HCT116 (cell line): ENCODE measurements around the gene NTNG1. TPM values are rescaled to one million over a fixed set of nuclear protein-coding genes. Genes with fewer than 3 reads are reported as not detected.

Source experiments
- ATAC-seq: fragments of 200-7000 bp; cut with Tn5 transposase; 2 replicates; pipeline ENCODE4 v1.9.1; 2020; ENCODE audit warnings: mild to moderate bottlenecking, moderate library complexity
- BruUV-seq: library from RNA; stranded (reverse); fragments of 400-500 nt; replicated peaks from 2 replicates; lab custom pipeline; 2021; lab: Mats Ljungman, UMichigan
- CTCF ChIA-PET: fragments of 300-600 bp; sonication (Branson Sonifier 250); formaldehyde crosslinking; loops from one replicate; lab custom pipeline; 2021; ENCODE audit warnings: antibody characterized with exemption; lab: Charles Lee
- POLR2A ChIA-PET: fragments of 300-600, 350-600 bp; sonication (Branson Sonifier 250); formaldehyde crosslinking; loops from one replicate; lab custom pipeline; 2021; ENCODE audit warnings: antibody characterized with exemption; lab: Charles Lee
- RAD21 ChIA-PET, 2 experiments: fragments of 300-600 bp; sonication (Branson Sonifier 250); formaldehyde crosslinking; loops; one replicate each; lab custom pipeline; 2023; ENCODE audit warnings: low total read pairs in 2 of 2; ENCODE audit not compliant: uncharacterized antibody in 2 of 2, unreplicated experiment in 2 of 2, low non-redundant PET in 1 of 2; lab: Charles Lee
- DNase-seq: peaks from one replicate; pipeline ENCODE4 v3.0.0-alpha.2; 2010; ENCODE audit warnings: low read depth, low spot score
- H2AFZ ChIP-seq: fragments of 200-600 bp; shearing (Covaris generic), sonication (generic); 2 replicates; pipeline ENCODE4 v1.6.1; 2017; ENCODE audit warnings: low read depth, mixed run types, mixed read lengths, antibody characterized with exemption, low read length; ENCODE audit not compliant: poor library complexity, severe bottlenecking
- H3K27ac ChIP-seq: 2 replicates; pipeline ENCODE4 v1.5.1; 2012; ENCODE audit warnings: low read depth, low read length
- H3K27me3 ChIP-seq: fragments of 200-600 bp; sonication (generic); 2 replicates; pipeline ENCODE4 v1.6.1; 2016; ENCODE audit warnings: mixed run types, low read length, mixed read lengths; ENCODE audit not compliant: insufficient read depth
- H3K36me3 ChIP-seq, 2 experiments: fragments of 200-500 bp in 1 of 2; fragments of 200-600 bp in 1 of 2; sonication (Bioruptor generic) in 1 of 2; sonication (generic) in 1 of 2; 2 replicates each; pipeline versions ENCODE4 v1.5.1 to v1.6.1; 2014 to 2016; ENCODE audit warnings: low read length in 2 of 2, inconsistent platforms in 1 of 2, mixed read lengths in 1 of 2, mixed run types in 1 of 2; ENCODE audit not compliant: insufficient read depth in 2 of 2, control insufficient read depth in 1 of 2
- H3K4me1 ChIP-seq, 2 experiments: fragments of 200-600 bp in 1 of 2; sonication (generic) in 1 of 2; 2 replicates each; pipeline versions ENCODE4 v1.5.1 to v1.6.1; 2012 to 2017; ENCODE audit warnings: low read length in 2 of 2, inconsistent platforms in 1 of 2, mild to moderate bottlenecking in 1 of 2, mixed read lengths in 1 of 2, mixed run types in 1 of 2, moderate library complexity in 1 of 2; ENCODE audit not compliant: insufficient read depth in 2 of 2, control insufficient read depth in 1 of 2
- H3K4me2 ChIP-seq: fragments of 200-600 bp; sonication (generic); 2 replicates; pipeline ENCODE4 v1.6.1; 2017; ENCODE audit warnings: mixed run types, low read length, mixed read lengths
- H3K4me3 ChIP-seq, 2 experiments: fragments of 200-600 bp in 1 of 2; sonication (generic) in 1 of 2; replicated peaks in 1 of 2; 2 replicates each; pipeline ENCODE4 v1.5.1; 2011 to 2016; ENCODE audit warnings: low read length in 2 of 2, control low read depth in 1 of 2, low read depth in 1 of 2, mild to moderate bottlenecking in 1 of 2, mixed read lengths in 1 of 2, mixed run types in 1 of 2
- H3K79me2 ChIP-seq: fragments of 200-600 bp; sonication (generic); 2 replicates; pipeline ENCODE4 v1.6.1; 2017; ENCODE audit warnings: mild to moderate bottlenecking, mixed run types, low read length, moderate library complexity, mixed read lengths; ENCODE audit not compliant: insufficient read depth
- H3K9ac ChIP-seq: fragments of 200-600 bp; sonication (generic); 2 replicates; pipeline ENCODE4 v1.6.1; 2016; ENCODE audit warnings: low read length, mixed read lengths
- H3K9me2 ChIP-seq: fragments of 200-600 bp; sonication (generic), shearing (Covaris generic); 2 replicates; pipeline ENCODE4 v1.6.1; 2017; ENCODE audit warnings: mixed run types, mild to moderate bottlenecking, moderate library complexity; ENCODE audit not compliant: insufficient read depth
- H3K9me3 ChIP-seq, 2 experiments: fragments of 200-500 bp in 1 of 2; fragments of 200-600 bp in 1 of 2; sonication (Bioruptor generic) in 1 of 2; sonication (generic) in 1 of 2; 2 replicates each; pipeline ENCODE4 v1.6.1; 2014 to 2017; ENCODE audit warnings: low read length in 2 of 2, mixed read lengths in 2 of 2, inconsistent platforms in 1 of 2, low read depth in 1 of 2, mild to moderate bottlenecking in 1 of 2, mixed run types in 1 of 2, moderate library complexity in 1 of 2; ENCODE audit not compliant: control insufficient read depth in 1 of 2, insufficient read depth in 1 of 2
- H4K20me1 ChIP-seq: fragments of 200-600 bp; sonication (generic), shearing (Covaris generic); 2 replicates; pipeline ENCODE4 v1.6.1; 2017; ENCODE audit warnings: mixed run types, mild to moderate bottlenecking, moderate library complexity; ENCODE audit not compliant: insufficient read depth
- CBX3 ChIP-seq: IDR thresholded peaks from 2 replicates; pipeline ENCODE4 v1.6.1; 2012; ENCODE audit warnings: low read depth
- ELF1 ChIP-seq: IDR thresholded peaks from 2 replicates; pipeline ENCODE4 v1.6.1; 2012; ENCODE audit warnings: low read depth, borderline replicate concordance
- POLR2A ChIP-seq: IDR thresholded peaks from 2 replicates; pipeline ENCODE4 v1.7.0; 2011; ENCODE audit warnings: borderline replicate concordance; ENCODE audit not compliant: insufficient read depth, insufficient read length; ENCODE audit errors: extremely low read depth
- RAD21 ChIP-seq: IDR thresholded peaks from 2 replicates; pipeline ENCODE4 v1.6.1; 2012; ENCODE audit warnings: low read depth, mild to moderate bottlenecking
- SIN3A ChIP-seq: IDR thresholded peaks from 2 replicates; pipeline ENCODE4 v1.6.1; 2012; ENCODE audit warnings: low read depth
- SP1 ChIP-seq: IDR thresholded peaks from 2 replicates; pipeline ENCODE4 v1.6.1; 2012; ENCODE audit warnings: low read depth
- SRF ChIP-seq: IDR thresholded peaks from 2 replicates; pipeline ENCODE4 v1.6.1; 2012; ENCODE audit warnings: low read depth
- TCF7L2 ChIP-seq: IDR thresholded peaks from 2 replicates; pipeline ENCODE4 v1.7.0; 2011; ENCODE audit warnings: borderline replicate concordance, inconsistent platforms; ENCODE audit not compliant: insufficient read depth, insufficient read length; ENCODE audit errors: extremely low read depth
- ZNF274 ChIP-seq: fragments of 200-500 bp; sonication (Bioruptor generic); IDR thresholded peaks from 2 replicates; pipeline ENCODE4 v1.6.1; 2014; ENCODE audit warnings: mild to moderate bottlenecking, low read depth, low read length, inconsistent platforms
- intact Hi-C: fragments of 100-400 bp; cut with micrococcal nuclease; formaldehyde crosslinking; loops from 2 replicates; pipeline ENCODE4 v1.10.0; 2022
- total RNA-seq: library from RNA; stranded (reverse); gene quantifications from one replicate; pipeline ENCODE4 v1.2.1, GENCODE V29; 2021; ENCODE audit not compliant: unreplicated experiment
- TF ChIP-seq, protein P1 (sequence below), 3 experiments: fragments of 200-600 bp in 1 of 3; sonication (generic) in 1 of 3; IDR thresholded peaks in 2 of 3; conservative IDR thresholded peaks in 1 of 3; 2 replicates each; pipeline ENCODE4 v1.5.1; 2012 to 2017; ENCODE audit warnings: low read depth in 2 of 3, low read length in 2 of 3, antibody characterized with exemption in 1 of 3, borderline replicate concordance in 1 of 3, control low read depth in 1 of 3, mild to moderate bottlenecking in 1 of 3, mixed read lengths in 1 of 3, mixed run types in 1 of 3, moderate library complexity in 1 of 3; ENCODE audit not compliant: insufficient read depth in 1 of 3
- TF ChIP-seq, protein P2 (sequence below): IDR thresholded peaks from 2 replicates; pipeline ENCODE4 v1.6.1; 2012; ENCODE audit warnings: low read depth

Gene NTNG1
- total RNA-seq, 1 experiment from 2014 or later, result not detected

DNA sequence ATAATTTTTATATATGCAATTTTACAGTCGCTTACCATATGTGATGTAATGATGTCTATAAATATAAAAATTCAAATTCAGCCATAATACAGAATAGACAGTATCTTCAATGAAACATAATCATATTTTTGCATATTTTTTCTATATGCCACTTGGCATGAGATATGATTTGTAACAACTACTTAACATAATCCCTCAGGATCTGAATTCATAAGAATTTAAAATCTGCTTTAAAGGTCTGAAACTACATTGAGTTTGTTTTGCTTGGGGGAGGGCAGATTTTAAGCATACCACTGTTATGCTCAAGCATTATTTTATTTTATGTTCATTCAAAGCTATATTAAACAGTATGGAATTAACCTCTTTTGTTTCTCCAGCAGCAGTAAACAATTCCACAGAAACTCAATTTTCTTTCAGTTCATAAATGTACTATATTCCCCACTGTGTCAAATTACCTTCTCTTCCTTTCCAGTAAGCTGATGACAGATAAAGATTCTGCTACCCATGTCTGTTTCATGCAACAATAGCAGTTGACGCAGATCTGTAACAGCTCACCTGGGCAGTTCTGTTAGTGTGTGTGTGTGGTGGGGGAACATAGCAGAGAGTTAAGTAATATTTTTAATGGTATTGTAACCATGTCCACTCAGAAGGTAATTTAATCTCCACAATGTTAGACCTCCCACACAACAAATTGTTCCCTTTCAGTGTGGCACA is 224.8 kb downstream of the NTNG1 start:
- DNase-seq, result no peak
- intact Hi-C loops, result no loop called here
- ATAC-seq, result no peak

More for the DNA sequence above, 224.8 kb downstream of the NTNG1 start:
- no peak overlapping the region for H3K9ac ChIP-seq
- no peak overlapping the region for H3K4me2 ChIP-seq
- no TSS peak for BruUV-seq
- H2AFZ ChIP-seq, result no peak overlapping the region
- RAD21 ChIA-PET, result no interaction called here
- no peak overlapping the region for H3K27ac ChIP-seq
- H3K4me3 ChIP-seq, result no peak overlapping the region
- no peaks in the 10 kb centered on the region for H3K79me2 ChIP-seq
- no peaks in the 10 kb centered on the region for H3K36me3 ChIP-seq
- peaks cover 0 to 4% of the 10 kb centered on the region in 2 experiments; a peak in 3 of 4 replicates for H3K9me3 ChIP-seq
- TF ChIP-seq ZNF274, result no peak
- TF ChIP-seq, protein P1, sequence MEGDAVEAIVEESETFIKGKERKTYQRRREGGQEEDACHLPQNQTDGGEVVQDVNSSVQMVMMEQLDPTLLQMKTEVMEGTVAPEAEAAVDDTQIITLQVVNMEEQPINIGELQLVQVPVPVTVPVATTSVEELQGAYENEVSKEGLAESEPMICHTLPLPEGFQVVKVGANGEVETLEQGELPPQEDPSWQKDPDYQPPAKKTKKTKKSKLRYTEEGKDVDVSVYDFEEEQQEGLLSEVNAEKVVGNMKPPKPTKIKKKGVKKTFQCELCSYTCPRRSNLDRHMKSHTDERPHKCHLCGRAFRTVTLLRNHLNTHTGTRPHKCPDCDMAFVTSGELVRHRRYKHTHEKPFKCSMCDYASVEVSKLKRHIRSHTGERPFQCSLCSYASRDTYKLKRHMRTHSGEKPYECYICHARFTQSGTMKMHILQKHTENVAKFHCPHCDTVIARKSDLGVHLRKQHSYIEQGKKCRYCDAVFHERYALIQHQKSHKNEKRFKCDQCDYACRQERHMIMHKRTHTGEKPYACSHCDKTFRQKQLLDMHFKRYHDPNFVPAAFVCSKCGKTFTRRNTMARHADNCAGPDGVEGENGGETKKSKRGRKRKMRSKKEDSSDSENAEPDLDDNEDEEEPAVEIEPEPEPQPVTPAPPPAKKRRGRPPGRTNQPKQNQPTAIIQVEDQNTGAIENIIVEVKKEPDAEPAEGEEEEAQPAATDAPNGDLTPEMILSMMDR (IDR thresholded peaks at IDR 0.05 in 2 of 3, conservative IDR thresholded peaks at IDR 0.05 in 1 of 3; ENCODE audit: borderline replicate concordance in 1 of 3, insufficient read depth in 1 of 3, low read depth in 2 of 3, low read length in 2 of 3), result no peak
- no peak for TF ChIP-seq ELF1
- TF ChIP-seq SP1, result no peak
- TF ChIP-seq POLR2A, result no peak
- no peak for TF ChIP-seq TCF7L2
- TF ChIP-seq SIN3A, result no peak
- TF ChIP-seq, protein P2, sequence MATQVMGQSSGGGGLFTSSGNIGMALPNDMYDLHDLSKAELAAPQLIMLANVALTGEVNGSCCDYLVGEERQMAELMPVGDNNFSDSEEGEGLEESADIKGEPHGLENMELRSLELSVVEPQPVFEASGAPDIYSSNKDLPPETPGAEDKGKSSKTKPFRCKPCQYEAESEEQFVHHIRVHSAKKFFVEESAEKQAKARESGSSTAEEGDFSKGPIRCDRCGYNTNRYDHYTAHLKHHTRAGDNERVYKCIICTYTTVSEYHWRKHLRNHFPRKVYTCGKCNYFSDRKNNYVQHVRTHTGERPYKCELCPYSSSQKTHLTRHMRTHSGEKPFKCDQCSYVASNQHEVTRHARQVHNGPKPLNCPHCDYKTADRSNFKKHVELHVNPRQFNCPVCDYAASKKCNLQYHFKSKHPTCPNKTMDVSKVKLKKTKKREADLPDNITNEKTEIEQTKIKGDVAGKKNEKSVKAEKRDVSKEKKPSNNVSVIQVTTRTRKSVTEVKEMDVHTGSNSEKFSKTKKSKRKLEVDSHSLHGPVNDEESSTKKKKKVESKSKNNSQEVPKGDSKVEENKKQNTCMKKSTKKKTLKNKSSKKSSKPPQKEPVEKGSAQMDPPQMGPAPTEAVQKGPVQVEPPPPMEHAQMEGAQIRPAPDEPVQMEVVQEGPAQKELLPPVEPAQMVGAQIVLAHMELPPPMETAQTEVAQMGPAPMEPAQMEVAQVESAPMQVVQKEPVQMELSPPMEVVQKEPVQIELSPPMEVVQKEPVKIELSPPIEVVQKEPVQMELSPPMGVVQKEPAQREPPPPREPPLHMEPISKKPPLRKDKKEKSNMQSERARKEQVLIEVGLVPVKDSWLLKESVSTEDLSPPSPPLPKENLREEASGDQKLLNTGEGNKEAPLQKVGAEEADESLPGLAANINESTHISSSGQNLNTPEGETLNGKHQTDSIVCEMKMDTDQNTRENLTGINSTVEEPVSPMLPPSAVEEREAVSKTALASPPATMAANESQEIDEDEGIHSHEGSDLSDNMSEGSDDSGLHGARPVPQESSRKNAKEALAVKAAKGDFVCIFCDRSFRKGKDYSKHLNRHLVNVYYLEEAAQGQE, result no peak
- TF ChIP-seq SRF, result no peak
- TF ChIP-seq CBX3, result no peak
- no peak for TF ChIP-seq RAD21
- TF ChIP-seq, all 23 proteins: peak for 0
- no peaks in the 10 kb centered on the region for H3K9me2 ChIP-seq
- H3K4me1 ChIP-seq, result no peaks in the 10 kb centered on the region
- H4K20me1 ChIP-seq, result no peaks in the 10 kb centered on the region
- POLR2A ChIA-PET, result no interaction called here
- CTCF ChIA-PET, result no interaction called here
- H3K27me3 ChIP-seq, result no peaks in the 10 kb centered on the region
